A549 (cell line): Measurements from ENCODE around the gene SLC25A4. TPM values are rescaled to one million over a fixed set of nuclear protein-coding genes. Genes with fewer than 3 reads are reported as not detected.

Source experiments
- ATAC-seq, 2 experiments: fragments of 200-7000 bp in 1 of 2; fragments of >200 bp in 1 of 2; cut with Nextera tagmentation in 1 of 2; cut with Tn5 transposase in 1 of 2; 3 replicates each; pipeline versions ENCODE4 v1.8.0 to v1.9.1; 2018 to 2020; ENCODE audit warnings: mild to moderate bottlenecking in 1 of 2, moderate library complexity in 1 of 2
- CTCF ChIA-PET: fragments of 300-600 bp; sonication (Branson Sonifier 250); formaldehyde crosslinking; extraction: SDS; loops from one replicate; lab custom pipeline; 2021; ENCODE audit warnings: antibody characterized with exemption, inconsistent platforms; lab: Yijun Ruan, JAX
- POLR2A ChIA-PET: fragments of 350-600 bp; formaldehyde crosslinking; extraction: SDS; loops from one replicate; lab custom pipeline; 2021; ENCODE audit warnings: antibody characterized with exemption, inconsistent platforms; lab: Yijun Ruan, JAX
- DNase-seq, 2 experiments: peaks; one replicate each; pipeline versions ENCODE4 v3.0.0 to v3.0.0-alpha.2; 2011 to 2016; ENCODE audit warnings: low read depth in 1 of 2, low spot score in 1 of 2
- FAIRE-seq: peaks from 2 replicates; lab custom pipeline; 2011; peaks lifted over from hg19 to GRCh38; lab: Jason Lieb, UNC
- H3K27ac ChIP-seq, 2 experiments: fragments of >200 bp; sonication (Bioruptor Twin); formaldehyde crosslinking; 3 replicates each; pipeline ENCODE4 v1.5.1; 2016 to 2017
- H3K4me1 ChIP-seq: fragments of >200 bp; sonication (Bioruptor Twin); formaldehyde crosslinking; 3 replicates; pipeline ENCODE4 v1.6.1; 2016
- H3K4me2 ChIP-seq: fragments of >200 bp; sonication (Bioruptor Twin); formaldehyde crosslinking; 3 replicates; pipeline ENCODE4 v1.6.1; 2016
- H3K4me3 ChIP-seq: fragments of >200 bp; sonication (Bioruptor Twin); formaldehyde crosslinking; 3 replicates; pipeline ENCODE4 v1.5.1; 2016
- H3K9me3 ChIP-seq: fragments of >200 bp; sonication (Bioruptor Twin); formaldehyde crosslinking; 3 replicates; pipeline ENCODE4 v1.6.1; 2016
- ELK1 ChIP-seq: fragments of 150-350 bp; IDR thresholded peaks from 2 replicates; pipeline ENCODE4 v1.6.1; 2014; ENCODE audit warnings: low read depth, mild to moderate bottlenecking, low read length
- EP300 ChIP-seq, 2 experiments: fragments of >200 bp; sonication (Bioruptor Twin); formaldehyde crosslinking; IDR thresholded peaks; 2 replicates in 1 of 2; 3 replicates in 1 of 2; pipeline ENCODE4 v1.6.1; 2016 to 2017
- FOSL2 ChIP-seq, 2 experiments: fragments of 450-650 bp in 1 of 2; fragments of >200 bp in 1 of 2; sonication (Bioruptor Twin) in 1 of 2; formaldehyde crosslinking; IDR thresholded peaks; 2 replicates each; pipeline versions ENCODE4 v1.5.0 to v1.6.1; 2016 to 2020; ENCODE audit warnings: mild to moderate bottlenecking in 1 of 2, moderate library complexity in 1 of 2
- FOXS1 ChIP-seq: fragments of 250-450 bp; sonication (Bioruptor Pico); IDR thresholded peaks from 2 replicates; pipeline ENCODE4 v1.5.0; 2020; ENCODE audit warnings: mild to moderate bottlenecking, moderate library complexity
- HEYL ChIP-seq: fragments of 250-450 bp; sonication (Bioruptor Pico); IDR thresholded peaks from 2 replicates; pipeline ENCODE4 v1.8.0; 2021; ENCODE audit warnings: mild to moderate bottlenecking, moderate library complexity
- HMGXB4 ChIP-seq: fragments of 250-450 bp; sonication (Bioruptor Pico); IDR thresholded peaks from 2 replicates; pipeline ENCODE4 v1.5.0; 2021; ENCODE audit warnings: mild to moderate bottlenecking, moderate library complexity, borderline replicate concordance
- HOXB13 ChIP-seq: fragments of 250-450 bp; sonication (Bioruptor Pico); IDR thresholded peaks from 2 replicates; pipeline ENCODE4 v1.5.0; 2020; ENCODE audit warnings: low read depth, mild to moderate bottlenecking, moderate library complexity
- HOXB5 ChIP-seq: fragments of 250-450 bp; sonication (Bioruptor Pico); IDR thresholded peaks from 2 replicates; pipeline ENCODE4 v1.5.0; 2020; ENCODE audit warnings: mild to moderate bottlenecking, moderate library complexity
- JUN ChIP-seq, 2 experiments: fragments of >200 bp; sonication (Bioruptor Twin); formaldehyde crosslinking; IDR thresholded peaks; 2 replicates in 1 of 2; 3 replicates in 1 of 2; pipeline ENCODE4 v1.6.1; 2016 to 2017
- KDM1A ChIP-seq: fragments of 200-600 bp; sonication (generic); IDR thresholded peaks from 2 replicates; pipeline ENCODE4 v1.6.1; 2016; ENCODE audit warnings: low read depth, mild to moderate bottlenecking
- NPAS2 ChIP-seq: fragments of 250-450 bp; sonication (Bioruptor Pico); IDR thresholded peaks from 2 replicates; pipeline ENCODE4 v1.8.0; 2022; ENCODE audit warnings: mild to moderate bottlenecking, moderate library complexity, borderline replicate concordance
- PHF8 ChIP-seq: fragments of 200-600 bp; sonication (generic); IDR thresholded peaks from 2 replicates; pipeline ENCODE4 v1.6.1; 2016; ENCODE audit warnings: low read depth, mild to moderate bottlenecking, antibody characterized with exemption, moderate library complexity, borderline replicate concordance
- SMC3 ChIP-seq: fragments of >200 bp; sonication (Bioruptor Twin); formaldehyde crosslinking; IDR thresholded peaks from 3 replicates; pipeline ENCODE4 v1.6.1; 2018; ENCODE audit warnings: inconsistent platforms
- SREBF2 ChIP-seq: fragments of 450-650 bp; IDR thresholded peaks from 2 replicates; pipeline ENCODE4 v1.6.1; 2014; ENCODE audit warnings: mild to moderate bottlenecking, moderate library complexity
- ZNF302 ChIP-seq: fragments of 250-450 bp; sonication (Bioruptor Pico); IDR thresholded peaks from 2 replicates; pipeline ENCODE4 v1.9.0; 2021; ENCODE audit warnings: inconsistent platforms, mild to moderate bottlenecking, moderate library complexity
- WGBS: methylation state at CpG from one replicate; pipeline ENCODE4 v1.1.6; 2017; ENCODE audit errors: missing lambda C conversion rate; 5-methylcytosine and 5-hydroxymethylcytosine counted together
- polyA plus RNA-seq, 4 experiments: library from polyadenylated mRNA; depleted of rRNA in 3 of 4; stranded (reverse); fragments of >200 nt; fragmentation: RNase III in 1 of 4; extraction: RNeasy Plus Mini Kit Qiagen cat#74134 plus additional on column Dnase treatment in 1 of 4; gene quantifications; 2 replicates in 3 of 4; 3 replicates in 1 of 4; pipeline ENCODE4 v1.2.3, GENCODE V29; 2011 to 2017
- TF ChIP-seq, protein P1 (sequence below): IDR thresholded peaks from 2 replicates; pipeline ENCODE4 v1.6.1; 2012

SLC25A4 gene
- polyA plus RNA-seq, 2 of the 4 experiments (the other 2 are of a cell fraction), result 15.4 to 16.9 TPM

GRCh38 chr4:185171373-185172071, 28.5 kb downstream of the SLC25A4 start:
- Histone ChIP-seq H3K4me2 (no peak overlapping the region), H3K4me1 (no peaks in the 10 kb centered on the region), H3K9me3 (no peaks in the 10 kb centered on the region), H3K27ac (no peak overlapping the region), H3K4me3 (no peak overlapping the region)
- WGBS, result 82% methylated on average over 2 of the region's 2 CpGs
- ChIA-PET CTCF (interaction anchor here (1.4 to 4.5 kb wide), 2 partner anchors 12 to 15 kb away, joined by 3 to 25 read pairs; no protein-coding TSS in a partner anchor), POLR2A (no interaction called here)
- no peak for DNase-seq
- no peak for ATAC-seq
- no peak for FAIRE-seq
- TF ChIP-seq PHF8 (no peak), KDM1A (no peak), SMC3 (no peak), SREBF2 (no peak)

- H3K4me1 ChIP-seq, result peaks cover 4% of the 10 kb centered on the region; the same call in 1 of the 3 replicates
- H3K4me3 ChIP-seq, result no peak overlapping the region
- POLR2A ChIA-PET, result no interaction called here
- DNase-seq (no peak), ATAC-seq (no peak), FAIRE-seq (no peak)
- CTCF ChIA-PET, result no interaction called here
- TF ChIP-seq NPAS2 (CRISPR knock-in tag) (no peak), ELK1 (no peak), FOXS1 (CRISPR knock-in tag) (no peak), HOXB13 (CRISPR knock-in tag) (no peak), HEYL (no peak), EP300 (IDR thresholded peaks at IDR 0.05) (no peak), HMGXB4 (CRISPR knock-in tag) (no peak), ZNF302 (CRISPR knock-in tag) (no peak), FOSL2 (IDR thresholded peaks at IDR 0.05) (no peak), FOSL2 (CRISPR knock-in tag; IDR thresholded peaks at IDR 0.05) (no peak)
- TF ChIP-seq, protein P1, sequence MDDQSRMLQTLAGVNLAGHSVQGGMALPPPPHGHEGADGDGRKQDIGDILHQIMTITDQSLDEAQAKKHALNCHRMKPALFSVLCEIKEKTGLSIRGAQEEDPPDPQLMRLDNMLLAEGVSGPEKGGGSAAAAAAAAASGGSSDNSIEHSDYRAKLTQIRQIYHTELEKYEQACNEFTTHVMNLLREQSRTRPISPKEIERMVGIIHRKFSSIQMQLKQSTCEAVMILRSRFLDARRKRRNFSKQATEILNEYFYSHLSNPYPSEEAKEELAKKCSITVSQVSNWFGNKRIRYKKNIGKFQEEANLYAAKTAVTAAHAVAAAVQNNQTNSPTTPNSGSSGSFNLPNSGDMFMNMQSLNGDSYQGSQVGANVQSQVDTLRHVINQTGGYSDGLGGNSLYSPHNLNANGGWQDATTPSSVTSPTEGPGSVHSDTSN, result no peak
- WGBS, result 86% methylated on average over 3 of the region's 3 CpGs
- no peak overlapping the region for H3K27ac ChIP-seq
- no peaks in the 10 kb centered on the region for H3K9me3 ChIP-seq
- H3K4me2 ChIP-seq, result no peak overlapping the region
These were observed 36.4 kb downstream of the SLC25A4 start for GRCh38 chr4:185179488-185179887.

- 69% methylated on average over 2 of the region's 2 CpGs for WGBS
- DNase-seq, result no peak
- ChIA-PET CTCF (interaction anchor here (0.6 to 2.7 kb wide), 5 partner anchors 8 to 48 kb away, joined by 3 to 25 read pairs (median 7); no protein-coding TSS in a partner anchor), POLR2A (no interaction called here)
- Histone ChIP-seq H3K4me3 (no peak overlapping the region), H3K27ac (no peak overlapping the region), H3K4me1 (peaks cover 4% of the 10 kb centered on the region; the same call in 1 of the 3 replicates), H3K9me3 (no peaks in the 10 kb centered on the region), H3K4me2 (no peak overlapping the region)
- no peak for ATAC-seq
- TF ChIP-seq HOXB5 (CRISPR knock-in tag) (no peak), FOSL2 (IDR thresholded peaks at IDR 0.05) (no peak), FOSL2 (CRISPR knock-in tag; IDR thresholded peaks at IDR 0.05) (no peak), JUN (IDR thresholded peaks at IDR 0.05) (no peak)
- FAIRE-seq, result no peak
These were observed 39.2 kb downstream of the SLC25A4 start for GRCh38 chr4:185182239-185182638.
